ENCODE measurements around the gene KLF13. TPM values are rescaled to one million over a fixed set of nuclear protein-coding genes. Genes with fewer than 3 reads are reported as not detected.
A peak's percentile ranks its signal among the peaks of the same experiment; 100 is the strongest.

KLF13 gene
- polyA plus RNA-seq, 2 of the 4 experiments (the other 2 are of a cell fraction) = 53.5 TPM

DNA sequence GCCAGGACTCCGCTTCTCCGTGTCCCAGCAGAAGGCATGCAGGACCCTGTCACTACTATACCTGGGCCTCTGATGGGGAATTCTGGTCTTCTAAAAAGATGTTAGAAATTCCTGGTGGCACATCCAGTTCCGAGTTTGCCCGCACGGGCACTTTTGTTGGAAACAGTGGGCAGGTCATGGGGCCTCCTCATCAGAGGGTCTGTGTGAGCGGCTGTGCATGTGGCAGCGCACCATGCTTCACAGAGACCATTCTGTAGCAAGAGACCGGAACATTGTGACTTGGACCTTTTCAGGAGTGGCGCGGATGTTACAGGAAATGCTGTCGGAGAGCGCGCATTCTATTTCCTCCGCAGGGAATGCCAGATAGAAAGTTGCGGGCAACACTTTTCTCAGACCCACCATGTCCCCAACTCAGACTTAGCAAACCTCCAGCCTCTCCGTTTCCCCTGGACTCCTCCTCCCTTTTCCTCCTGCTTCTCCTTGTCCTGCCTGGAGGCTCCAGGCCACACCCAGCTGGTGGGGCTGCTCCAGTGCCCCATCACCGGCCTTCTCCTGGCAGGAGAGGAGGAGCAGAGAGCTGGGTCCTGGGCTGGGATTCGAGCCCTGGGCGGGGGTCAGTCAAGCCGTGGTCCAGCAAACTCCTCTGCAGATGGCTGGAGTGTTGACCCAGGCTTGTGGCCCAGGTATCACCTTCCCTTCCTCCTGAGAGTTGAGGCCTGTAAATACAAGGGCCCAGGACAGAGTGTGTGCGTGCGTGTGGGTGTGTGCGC lies 46.6 kb downstream of the KLF13 start:
- Histone ChIP-seq H3K9me3 (peaks cover 4% of the 10 kb centered on the region; the same call in 1 of the 3 replicates), H3K27ac (peak overlapping the region in 1 of 2 experiments; percentile 47; a peak in 3 of 6 replicates), H3K4me2 (no peak overlapping the region), H3K4me1 (peaks cover 18% of the 10 kb centered on the region), H3K4me3 (no peak overlapping the region)
- ATAC-seq = no peak
- no peak for FAIRE-seq
- no peak for TF ChIP-seq ELK1 (IDR thresholded peaks at IDR 0.05; ENCODE audit: low read depth, low read length)
- TF ChIP-seq EP300 (IDR thresholded peaks at IDR 0.05) = no peak
- no peak for TF ChIP-seq HES2 (IDR thresholded peaks at IDR 0.05)
- no peak for TF ChIP-seq GATA3 (IDR thresholded peaks at IDR 0.05; ENCODE audit: borderline replicate concordance)
- CTCF ChIA-PET = interaction anchor here (0.5 to 2.1 kb wide), 4 partner anchors 54 to 115 kb away, joined by 3 to 6 read pairs (median 3); no protein-coding TSS in a partner anchor
- 92% methylated on average over 23 of the region's 23 CpGs for WGBS (ENCODE audit: missing lambda C conversion rate)
- POLR2A ChIA-PET = no interaction called here
- no peak for DNase-seq (ENCODE audit: low read depth in 1 of 2, low spot score in 1 of 2)

GRCh38 chr15:31373970-31374369 lies 47.3 kb downstream of the KLF13 start:
- no peak for DNase-seq (ENCODE audit: low read depth in 1 of 2, low spot score in 1 of 2)
- no peak overlapping the region for H3K4me2 ChIP-seq
- no peak overlapping the region for H3K27ac ChIP-seq
- no peak for FAIRE-seq
- ChIA-PET POLR2A (no interaction called here), CTCF (interaction anchor here (0.5 to 1.3 kb wide), 3 partner anchors 54 to 114 kb away, joined by 3 read pairs; no protein-coding TSS in a partner anchor)
- peaks cover 4% of the 10 kb centered on the region; the same call in 1 of the 3 replicates for H3K9me3 ChIP-seq
- H3K4me3 ChIP-seq = no peak overlapping the region
- WGBS (ENCODE audit: missing lambda C conversion rate) = 96% methylated on average over 9 of the region's 9 CpGs
- no peak for ATAC-seq
- no peak for TF ChIP-seq TFCP2L1 (CRISPR knock-in tag; IDR thresholded peaks at IDR 0.05)
- no peak for TF ChIP-seq ZFP36 (IDR thresholded peaks at IDR 0.05; ENCODE audit: borderline replicate concordance, partially characterized antibody)
- peaks cover 18% of the 10 kb centered on the region for H3K4me1 ChIP-seq

- no peak overlapping the region for H3K4me2 ChIP-seq
- TF ChIP-seq ZC3H11A (IDR thresholded peaks at IDR 0.05) = no peak
- H3K27ac ChIP-seq = no peak overlapping the region
- ChIA-PET CTCF (interaction anchor here (0.7 to 1.3 kb wide), 2 partner anchors 61 to 113 kb away, joined by 3 read pairs; no protein-coding TSS in a partner anchor), POLR2A (no interaction called here)
- no peak overlapping the region for H3K4me3 ChIP-seq
- no peak for ATAC-seq
- H3K9me3 ChIP-seq = peaks cover 2% of the 10 kb centered on the region; the same call in 1 of the 3 replicates
- no peak for DNase-seq (ENCODE audit: low read depth in 1 of 2, low spot score in 1 of 2)
- peaks cover 18% of the 10 kb centered on the region for H3K4me1 ChIP-seq
- WGBS (ENCODE audit: missing lambda C conversion rate) = 78% methylated on average over 8 of the region's 8 CpGs
- no peak for FAIRE-seq
These were observed 47.9 kb downstream of the KLF13 start for GRCh38 chr15:31374489-31374888.

GRCh38 chr15:31374986-31375385 lies 48.4 kb downstream of the KLF13 start:
- DNase-seq (ENCODE audit: low read depth in 1 of 2, low spot score in 1 of 2) (no peak), FAIRE-seq (no peak), ATAC-seq (no peak)
- ChIA-PET CTCF (no interaction called here), POLR2A (no interaction called here)
- Histone ChIP-seq H3K4me2 (no peak overlapping the region), H3K4me3 (no peak overlapping the region), H3K4me1 (peaks cover 18% of the 10 kb centered on the region), H3K9me3 (no peaks in the 10 kb centered on the region), H3K27ac (no peak overlapping the region)
- TF ChIP-seq HES2 (IDR thresholded peaks at IDR 0.05) (no peak), EHF (CRISPR knock-in tag; IDR thresholded peaks at IDR 0.05) (no peak)
- TF ChIP-seq, protein P1, sequence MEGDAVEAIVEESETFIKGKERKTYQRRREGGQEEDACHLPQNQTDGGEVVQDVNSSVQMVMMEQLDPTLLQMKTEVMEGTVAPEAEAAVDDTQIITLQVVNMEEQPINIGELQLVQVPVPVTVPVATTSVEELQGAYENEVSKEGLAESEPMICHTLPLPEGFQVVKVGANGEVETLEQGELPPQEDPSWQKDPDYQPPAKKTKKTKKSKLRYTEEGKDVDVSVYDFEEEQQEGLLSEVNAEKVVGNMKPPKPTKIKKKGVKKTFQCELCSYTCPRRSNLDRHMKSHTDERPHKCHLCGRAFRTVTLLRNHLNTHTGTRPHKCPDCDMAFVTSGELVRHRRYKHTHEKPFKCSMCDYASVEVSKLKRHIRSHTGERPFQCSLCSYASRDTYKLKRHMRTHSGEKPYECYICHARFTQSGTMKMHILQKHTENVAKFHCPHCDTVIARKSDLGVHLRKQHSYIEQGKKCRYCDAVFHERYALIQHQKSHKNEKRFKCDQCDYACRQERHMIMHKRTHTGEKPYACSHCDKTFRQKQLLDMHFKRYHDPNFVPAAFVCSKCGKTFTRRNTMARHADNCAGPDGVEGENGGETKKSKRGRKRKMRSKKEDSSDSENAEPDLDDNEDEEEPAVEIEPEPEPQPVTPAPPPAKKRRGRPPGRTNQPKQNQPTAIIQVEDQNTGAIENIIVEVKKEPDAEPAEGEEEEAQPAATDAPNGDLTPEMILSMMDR (IDR thresholded peaks at IDR 0.05) = no peak
- WGBS (ENCODE audit: missing lambda C conversion rate) = 94% methylated on average over 12 of the region's 12 CpGs

DNA sequence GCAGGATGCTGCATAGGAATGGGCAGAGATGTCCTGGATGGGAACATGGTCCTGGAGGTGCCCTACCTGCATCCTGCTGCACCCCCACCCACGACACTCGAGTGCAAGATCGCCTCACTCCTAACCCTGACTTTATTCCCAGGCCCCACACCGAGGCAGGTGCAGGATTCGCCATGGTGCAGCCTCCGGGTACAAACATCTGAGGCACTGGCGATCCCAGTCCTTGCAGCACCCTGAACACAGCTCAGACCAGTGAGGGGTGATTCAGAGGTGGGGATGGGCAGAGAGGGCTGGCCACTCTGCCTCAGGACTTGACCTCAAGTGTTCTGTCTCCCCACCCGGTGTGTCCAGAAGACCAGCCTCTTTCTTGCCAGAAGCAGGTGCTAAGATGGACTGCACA lies 49.1 kb downstream of the KLF13 start:
- ChIA-PET CTCF (no interaction called here), POLR2A (no interaction called here)
- no peak overlapping the region for H3K4me3 ChIP-seq
- H3K4me1 ChIP-seq = peaks cover 15% of the 10 kb centered on the region
- FAIRE-seq (no peak), ATAC-seq (no peak), DNase-seq (ENCODE audit: low read depth in 1 of 2, low spot score in 1 of 2) (no peak)
- H3K27ac ChIP-seq = no peak overlapping the region
- WGBS (ENCODE audit: missing lambda C conversion rate) = 94% methylated on average over 8 of the region's 8 CpGs
- no peak for TF ChIP-seq JUN (IDR thresholded peaks at IDR 0.05)
- no peak for TF ChIP-seq KDM1A (IDR thresholded peaks at IDR 0.05; ENCODE audit: low read depth)
- TF ChIP-seq REST (IDR thresholded peaks at IDR 0.05) = no peak
- no peak for TF ChIP-seq FOSL2 (IDR thresholded peaks at IDR 0.05)
- TF ChIP-seq FOSL2 (CRISPR knock-in tag; IDR thresholded peaks at IDR 0.05) = no peak
- TF ChIP-seq SREBF2 (IDR thresholded peaks at IDR 0.05) = no peak
- no peak for TF ChIP-seq RARB (CRISPR knock-in tag; IDR thresholded peaks at IDR 0.05)
- no peaks in the 10 kb centered on the region for H3K9me3 ChIP-seq
- no peak overlapping the region for H3K4me2 ChIP-seq

Data from A549 (cell line).